HFFc6 (cell line): ENCODE measurements around the gene TCHH. TPM values are rescaled to one million over a fixed set of nuclear protein-coding genes. Genes with fewer than 3 reads are reported as not detected.

Experiments
- DNase-seq: peaks from one replicate; pipeline ENCODE4 v3.0.0-alpha.2; 2018
- H3K27ac Mint-ChIP-seq: 2 replicates; pipeline ENCODE4 v1.8.0; 2020; ENCODE audit warnings: mild to moderate bottlenecking, mixed read lengths
- H3K27me3 Mint-ChIP-seq: 2 replicates; pipeline ENCODE4 v1.8.0; 2021; ENCODE audit warnings: mild to moderate bottlenecking, moderate library complexity, mixed read lengths; ENCODE audit not compliant: insufficient read depth
- H3K36me3 Mint-ChIP-seq: 2 replicates; pipeline ENCODE4 v1.8.0; 2021; ENCODE audit warnings: low read depth, mixed read lengths
- H3K4me1 Mint-ChIP-seq: 2 replicates; pipeline ENCODE4 v1.8.0; 2020; ENCODE audit warnings: low read depth, mixed read lengths
- H3K4me3 Mint-ChIP-seq: 2 replicates; pipeline ENCODE4 v1.8.0; 2020; ENCODE audit warnings: mild to moderate bottlenecking, moderate library complexity, mixed read lengths
- H3K9me3 Mint-ChIP-seq: 2 replicates; pipeline ENCODE4 v1.8.0; 2020; ENCODE audit warnings: mild to moderate bottlenecking, mixed read lengths
- total RNA-seq, 6 experiments: library from RNA; stranded (reverse); fragmentation: NEBNext Ultra II Directional; extraction: Animal tissue kit (Norgen Biotek cat#: 25700); gene quantifications; 2 replicates in 1 of 6; 3 replicates in 5 of 6; pipeline ENCODE4 v1.2.3, GENCODE V29; 2021
- TF ChIP-seq, protein P1 (sequence below): fragments of 200-600 bp; sonication (generic); IDR thresholded peaks from 2 replicates; pipeline ENCODE4 v1.5.0; 2021; ENCODE audit warnings: antibody characterized with exemption, mild to moderate bottlenecking

TCHH gene
- total RNA-seq, 6 experiments from 2014 or later: 0.03 to 0.05 TPM; not detected in 4

DNA sequence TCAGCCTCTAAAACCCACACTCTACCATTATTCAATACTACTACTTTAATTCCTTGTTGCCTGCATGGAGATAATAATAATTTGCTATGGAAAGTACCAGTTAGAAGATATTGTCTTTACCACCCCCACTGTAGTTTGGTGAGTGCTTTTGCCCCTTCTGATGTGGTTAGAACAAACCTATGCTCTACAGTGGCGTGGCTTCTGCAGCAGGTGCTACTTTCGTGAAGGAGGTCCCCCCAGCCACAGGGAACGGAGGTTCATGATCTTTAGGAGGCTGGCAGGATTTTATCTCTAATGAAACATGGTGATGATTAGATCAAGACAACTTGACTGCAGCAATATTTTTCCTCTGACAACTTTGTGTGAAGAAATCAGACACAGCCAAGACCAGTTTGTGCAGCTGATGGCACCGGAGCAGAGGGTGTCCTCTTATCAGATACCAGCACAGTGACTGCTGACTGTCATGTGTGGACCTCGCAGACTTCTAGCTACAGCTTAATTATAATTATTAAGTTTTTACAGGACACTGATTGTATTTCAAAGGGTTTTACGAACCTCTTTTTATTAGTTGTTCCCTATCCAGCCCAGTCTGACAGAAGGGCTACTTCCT is 10.7 kb upstream of the TCHH start:
- H3K4me3 Mint-ChIP-seq: no peak overlapping the region
- no peak for DNase-seq
- no peaks in the 10 kb centered on the region for H3K36me3 Mint-ChIP-seq
- no peak overlapping the region for H3K27ac Mint-ChIP-seq
- TF ChIP-seq, protein P1, sequence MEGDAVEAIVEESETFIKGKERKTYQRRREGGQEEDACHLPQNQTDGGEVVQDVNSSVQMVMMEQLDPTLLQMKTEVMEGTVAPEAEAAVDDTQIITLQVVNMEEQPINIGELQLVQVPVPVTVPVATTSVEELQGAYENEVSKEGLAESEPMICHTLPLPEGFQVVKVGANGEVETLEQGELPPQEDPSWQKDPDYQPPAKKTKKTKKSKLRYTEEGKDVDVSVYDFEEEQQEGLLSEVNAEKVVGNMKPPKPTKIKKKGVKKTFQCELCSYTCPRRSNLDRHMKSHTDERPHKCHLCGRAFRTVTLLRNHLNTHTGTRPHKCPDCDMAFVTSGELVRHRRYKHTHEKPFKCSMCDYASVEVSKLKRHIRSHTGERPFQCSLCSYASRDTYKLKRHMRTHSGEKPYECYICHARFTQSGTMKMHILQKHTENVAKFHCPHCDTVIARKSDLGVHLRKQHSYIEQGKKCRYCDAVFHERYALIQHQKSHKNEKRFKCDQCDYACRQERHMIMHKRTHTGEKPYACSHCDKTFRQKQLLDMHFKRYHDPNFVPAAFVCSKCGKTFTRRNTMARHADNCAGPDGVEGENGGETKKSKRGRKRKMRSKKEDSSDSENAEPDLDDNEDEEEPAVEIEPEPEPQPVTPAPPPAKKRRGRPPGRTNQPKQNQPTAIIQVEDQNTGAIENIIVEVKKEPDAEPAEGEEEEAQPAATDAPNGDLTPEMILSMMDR: no peak
- H3K4me1 Mint-ChIP-seq: peaks cover 5% of the 10 kb centered on the region; the same call in 1 of the 2 replicates
- H3K9me3 Mint-ChIP-seq: no peaks in the 10 kb centered on the region
- H3K27me3 Mint-ChIP-seq: peaks cover 22% of the 10 kb centered on the region

DNA sequence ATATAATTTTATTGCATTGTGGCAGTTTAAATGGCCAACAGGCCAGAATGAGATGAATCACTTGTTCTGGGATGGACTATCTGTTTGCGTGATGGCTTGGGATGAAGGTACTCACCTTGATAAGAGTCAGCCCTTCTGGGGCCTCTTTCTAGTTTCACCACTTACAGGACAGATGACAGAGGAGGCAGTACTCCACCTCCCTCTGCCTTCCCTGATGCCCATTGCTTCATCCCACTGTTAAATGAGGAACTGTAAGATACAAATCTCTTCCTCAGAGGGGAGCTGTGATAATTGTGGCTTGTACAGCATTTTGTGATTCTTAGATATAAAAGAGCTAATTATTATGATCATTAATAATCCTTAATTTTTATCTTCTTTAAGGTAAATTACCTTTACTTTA is 3.7 kb upstream of the TCHH start:
- no peaks in the 10 kb centered on the region for H3K36me3 Mint-ChIP-seq
- H3K4me1 Mint-ChIP-seq: no peaks in the 10 kb centered on the region
- H3K27me3 Mint-ChIP-seq: peaks cover 29% of the 10 kb centered on the region
- no peak for DNase-seq
- H3K27ac Mint-ChIP-seq: no peak overlapping the region
- TF ChIP-seq, protein P1: no peak
- H3K4me3 Mint-ChIP-seq: no peak overlapping the region
- no peaks in the 10 kb centered on the region for H3K9me3 Mint-ChIP-seq

DNA sequence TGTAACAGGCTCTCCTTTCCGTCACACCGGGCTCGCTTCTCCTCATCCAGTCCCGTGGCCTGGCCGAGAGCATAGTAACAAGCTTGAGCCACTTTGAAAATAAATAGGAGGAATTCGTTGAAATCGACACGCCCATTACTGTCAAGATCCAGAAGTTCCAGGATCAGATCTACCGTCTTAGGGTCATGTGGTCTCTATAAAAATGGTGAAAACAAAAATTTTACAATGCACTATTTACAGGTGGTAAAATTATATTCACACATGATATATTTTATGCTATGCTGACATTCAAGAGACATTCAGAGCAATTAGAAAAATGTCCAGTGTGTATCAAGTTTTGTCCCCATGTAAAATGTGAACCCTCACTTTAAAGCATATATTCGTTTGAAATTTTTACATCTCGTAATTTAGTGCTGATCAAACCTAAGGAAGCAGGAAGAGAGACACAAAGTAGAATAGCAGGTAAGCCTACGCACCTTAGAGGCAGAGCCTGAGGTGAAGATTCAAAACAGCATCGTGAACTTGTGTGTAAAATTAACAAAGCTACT is 2.3 kb downstream of the TCHH start:
- Mint-ChIP-seq H3K4me3 (no peak overlapping the region), H3K4me1 (no peaks in the 10 kb centered on the region), H3K27me3 (peaks cover 16% of the 10 kb centered on the region), H3K9me3 (peaks cover 6% of the 10 kb centered on the region; the same call in 1 of the 2 replicates), H3K36me3 (no peaks in the 10 kb centered on the region; the same call in 1 of the 2 replicates), H3K27ac (no peak overlapping the region)
- TF ChIP-seq, protein P1: no peak
- DNase-seq: no peak

DNA sequence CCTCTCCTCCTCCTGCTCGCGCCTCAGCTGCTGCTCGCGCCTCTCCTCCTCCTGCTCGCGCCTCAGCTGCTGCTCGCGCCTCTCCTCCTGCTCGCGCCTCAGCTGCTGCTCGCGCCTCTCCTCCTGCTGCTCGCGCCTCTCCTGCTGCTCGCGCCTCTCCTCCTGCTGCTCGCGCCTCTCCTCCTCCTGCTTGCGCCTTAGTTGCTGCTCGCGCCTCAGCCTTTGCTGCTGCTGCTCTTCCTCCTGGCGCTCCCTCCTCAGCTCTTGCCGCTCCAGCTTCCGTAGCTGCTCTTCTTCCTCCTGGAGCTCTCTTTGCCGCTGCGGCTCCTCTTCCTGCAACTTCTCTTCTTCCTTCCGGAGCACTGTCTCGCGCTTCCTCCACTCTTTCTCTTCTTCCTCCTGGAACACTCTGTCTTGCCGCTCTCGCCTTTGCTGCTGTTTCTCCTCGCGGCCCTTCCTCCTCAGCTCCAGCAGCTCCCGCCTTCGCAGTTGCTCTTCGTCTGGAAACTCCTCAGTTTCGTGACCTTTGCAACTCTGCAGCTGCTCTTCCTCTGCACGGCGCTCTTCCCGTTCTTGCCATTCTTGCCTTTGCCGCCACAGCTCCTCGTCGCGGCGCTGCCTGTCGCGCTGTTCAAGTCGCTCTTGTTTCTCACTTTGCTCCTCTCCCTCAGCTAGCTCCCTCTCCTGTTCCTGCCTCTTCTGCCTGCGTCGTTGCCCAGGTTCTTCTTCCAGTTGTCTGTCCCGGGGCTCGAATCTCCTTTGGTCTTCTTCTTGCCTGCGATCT is 3.0 kb downstream of the TCHH start:
- no peak overlapping the region for H3K4me3 Mint-ChIP-seq
- H3K27ac Mint-ChIP-seq: no peak overlapping the region
- no peak for DNase-seq
- no peaks in the 10 kb centered on the region; the same call in 1 of the 2 replicates for H3K36me3 Mint-ChIP-seq
- TF ChIP-seq, protein P1: no peak
- no peaks in the 10 kb centered on the region for H3K4me1 Mint-ChIP-seq
- H3K27me3 Mint-ChIP-seq: peaks cover 23% of the 10 kb centered on the region
- peaks cover 12% of the 10 kb centered on the region for H3K9me3 Mint-ChIP-seq

DNA sequence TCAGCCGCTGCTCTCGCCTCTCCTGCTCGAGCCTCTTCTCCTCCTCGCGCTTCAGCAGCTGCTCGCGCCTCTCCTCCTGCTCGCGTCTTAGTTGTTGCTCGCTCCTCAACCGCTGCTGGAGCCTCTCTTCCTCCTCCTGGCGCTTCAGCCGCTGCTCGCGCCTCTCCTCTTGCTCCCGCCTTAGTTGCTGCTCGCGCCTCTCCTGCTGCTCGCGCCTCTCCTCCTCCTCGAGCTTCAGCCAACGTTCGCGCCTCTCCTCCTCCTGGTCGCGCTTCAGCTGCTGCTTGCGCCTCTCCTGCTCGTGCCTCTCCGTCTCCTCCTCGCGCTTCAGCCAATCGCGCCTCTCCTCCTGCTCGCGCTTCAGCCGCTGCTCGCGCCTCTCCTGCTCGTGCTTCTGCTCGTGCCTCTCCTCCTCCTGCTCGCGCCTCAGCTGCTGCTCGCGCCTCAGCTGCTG is 3.7 kb downstream of the TCHH start:
- H3K4me3 Mint-ChIP-seq: no peak overlapping the region
- TF ChIP-seq, protein P1: no peak
- no peaks in the 10 kb centered on the region; the same call in 1 of the 2 replicates for H3K36me3 Mint-ChIP-seq
- no peaks in the 10 kb centered on the region for H3K4me1 Mint-ChIP-seq
- no peak for DNase-seq
- H3K27me3 Mint-ChIP-seq: peaks cover 25% of the 10 kb centered on the region
- H3K9me3 Mint-ChIP-seq: peaks cover 12% of the 10 kb centered on the region
- H3K27ac Mint-ChIP-seq: no peak overlapping the region
